ENCODE data around the gene TTC7B.
"Not testable (repeated sequence)": the region's sequence is repeated elsewhere in the genome, so short reads cannot be mapped to it uniquely, and the experiment has no call there.

The TTC7B gene

GRCh38 chr14:90815822-90816662 lies at the start of gene TTC7B:
Gene TTC7B (minus strand): TSS chr14:90816430. CDS start chr14:90816295, 135 bp downstream.
- no peak for DNase-seq (ENCODE audit: low spot score)

GRCh38 chr14:90864741-90865140 lies 48.5 kb upstream of the TTC7B start:
- DNase-seq (ENCODE audit: low spot score) = no peak

- no peak for DNase-seq (ENCODE audit: low spot score)
These were observed 42.3 kb upstream of the TTC7B start for GRCh38 chr14:90858511-90858910.

- no peak for DNase-seq (ENCODE audit: low spot score)
These were observed 41.6 kb upstream of the TTC7B start for GRCh38 chr14:90857866-90858265.

- DNase-seq (ENCODE audit: low spot score) = not testable (repeated sequence)
These were observed 39.9 kb upstream of the TTC7B start for GRCh38 chr14:90856115-90856514.

- DNase-seq (ENCODE audit: low spot score) = no peak
These were observed 36.9 kb upstream of the TTC7B start for GRCh38 chr14:90853116-90853515.

GRCh38 chr14:90851327-90852036 lies 35.3 kb upstream of the TTC7B start:
- DNase-seq (ENCODE audit: low spot score) = no peak

GRCh38 chr14:90850487-90850886 lies 34.3 kb upstream of the TTC7B start:
- DNase-seq (ENCODE audit: low spot score) = no peak

GRCh38 chr14:90849787-90850444 lies 33.7 kb upstream of the TTC7B start:
- no peak for DNase-seq (ENCODE audit: low spot score)

- DNase-seq (ENCODE audit: low spot score) = no peak
These were observed 32.9 kb upstream of the TTC7B start for GRCh38 chr14:90848944-90849731.

- no peak for DNase-seq (ENCODE audit: low spot score)
These were observed 30.3 kb upstream of the TTC7B start for GRCh38 chr14:90846511-90846910.

GRCh38 chr14:90844321-90844720 lies 28.1 kb upstream of the TTC7B start:
- no peak for DNase-seq (ENCODE audit: low spot score)

- no peak for DNase-seq (ENCODE audit: low spot score)
These were observed 26.5 kb upstream of the TTC7B start for GRCh38 chr14:90842726-90843125.

- not testable (repeated sequence) for DNase-seq (ENCODE audit: low spot score)
These were observed 24.4 kb upstream of the TTC7B start for GRCh38 chr14:90840667-90841066.

GRCh38 chr14:90839889-90840266 lies 23.6 kb upstream of the TTC7B start:
- no peak for DNase-seq (ENCODE audit: low spot score)

GRCh38 chr14:90839024-90839888 lies 23.0 kb upstream of the TTC7B start:
- DNase-seq (ENCODE audit: low spot score) = no peak

- DNase-seq (ENCODE audit: low spot score) = not testable (repeated sequence)
These were observed 22.3 kb upstream of the TTC7B start for GRCh38 chr14:90838531-90838930.

- DNase-seq (ENCODE audit: low spot score) = no peak
These were observed 21.1 kb upstream of the TTC7B start for GRCh38 chr14:90837355-90837754.

GRCh38 chr14:90836692-90837063 lies 20.4 kb upstream of the TTC7B start:
- DNase-seq (ENCODE audit: low spot score) = no peak

GRCh38 chr14:90831821-90832220 lies 15.6 kb upstream of the TTC7B start:
- DNase-seq (ENCODE audit: low spot score) = no peak
